Muscle of arm (tissue), 12 donors: ENCODE results near the gene FN1. TPM values are rescaled to one million over a fixed set of nuclear protein-coding genes. Genes with fewer than 3 reads are reported as not detected.

Experiments used
- DNase-seq: peaks from one replicate; pipeline ENCODE4 v3.0.0-alpha.2; 2013
- polyA plus RNA-seq, 12 donors: library from polyadenylated mRNA; unstranded; fragments of 120-200 nt; gene quantifications; one replicate each; pipeline ENCODE4 v1.2.1, GENCODE V29; 2013; ENCODE audit not compliant: insufficient read length in 12 of 12

FN1 gene
- polyA plus RNA-seq, 12 donors = 377 to 986 (median 499) TPM

- no peak for DNase-seq
Observed at GRCh38 chr2:215450188-215451011, 14.5 kb upstream of the FN1 start.

DNA sequence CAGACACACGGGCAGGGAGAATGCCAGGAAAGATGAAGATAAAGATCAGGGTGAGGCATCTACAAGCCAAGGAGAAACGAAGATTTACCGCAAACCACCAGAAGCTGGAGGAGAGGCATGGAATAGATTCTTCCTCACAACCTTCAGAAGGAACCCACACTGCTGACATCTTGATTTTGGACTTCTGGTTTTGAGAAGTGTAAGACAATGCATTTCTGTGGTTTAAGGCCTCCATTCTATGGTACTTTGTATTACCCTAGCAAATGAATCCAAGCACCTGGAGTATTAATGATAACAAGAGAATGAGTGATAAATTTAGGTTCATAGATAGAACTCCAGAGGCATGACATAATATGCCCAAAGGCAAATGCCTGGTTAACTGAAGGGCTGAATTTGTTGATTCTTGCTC lies 11.8 kb upstream of the FN1 start:
- DNase-seq = no peak

- DNase-seq = no peak
Observed at GRCh38 chr2:215447056-215447455, 11.2 kb upstream of the FN1 start.

GRCh38 chr2:215442401-215442787 lies 6.5 kb upstream of the FN1 start:
- DNase-seq = no peak

DNA sequence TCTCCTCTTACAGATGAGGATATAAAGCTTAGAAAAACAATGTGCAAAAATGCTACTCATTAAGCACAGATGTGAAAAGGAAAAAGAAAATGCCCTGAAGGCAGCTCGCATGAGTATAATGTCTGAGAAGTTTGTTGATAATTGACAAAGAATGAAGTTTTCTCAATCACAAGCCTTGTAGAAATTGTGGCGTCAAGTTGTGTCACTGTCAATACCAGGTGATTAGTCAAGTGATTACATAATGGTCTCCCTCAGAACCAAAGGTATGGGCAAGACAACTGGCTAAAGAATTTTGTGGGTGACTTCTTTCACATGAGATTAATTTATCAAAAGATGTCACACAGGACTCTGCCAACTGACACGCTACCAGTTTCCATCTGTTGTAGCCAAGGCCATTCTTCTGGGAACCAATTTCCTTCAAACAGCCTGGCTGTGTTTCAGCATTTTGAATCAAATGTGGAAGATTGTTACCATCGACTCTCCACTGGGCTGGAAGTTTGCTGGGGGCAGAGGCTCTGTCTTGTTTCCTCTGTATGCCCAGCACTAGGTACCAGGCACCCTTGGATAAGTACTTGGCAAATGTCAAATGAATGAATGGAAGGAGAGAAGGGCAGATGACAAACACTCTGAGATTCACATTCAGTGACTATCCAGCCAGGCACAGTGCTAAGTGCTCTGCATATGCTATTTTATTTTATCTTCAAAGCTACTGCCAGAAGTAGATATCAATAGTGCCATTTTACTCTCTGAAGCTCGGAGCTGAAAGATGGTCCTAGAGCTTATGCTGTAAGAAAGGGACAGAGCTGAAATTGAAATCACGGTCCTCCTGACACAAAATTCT lies 5.9 kb upstream of the FN1 start:
- no peak for DNase-seq

- no peak for DNase-seq
Observed at GRCh38 chr2:215439980-215440512, 4.2 kb upstream of the FN1 start.

DNA sequence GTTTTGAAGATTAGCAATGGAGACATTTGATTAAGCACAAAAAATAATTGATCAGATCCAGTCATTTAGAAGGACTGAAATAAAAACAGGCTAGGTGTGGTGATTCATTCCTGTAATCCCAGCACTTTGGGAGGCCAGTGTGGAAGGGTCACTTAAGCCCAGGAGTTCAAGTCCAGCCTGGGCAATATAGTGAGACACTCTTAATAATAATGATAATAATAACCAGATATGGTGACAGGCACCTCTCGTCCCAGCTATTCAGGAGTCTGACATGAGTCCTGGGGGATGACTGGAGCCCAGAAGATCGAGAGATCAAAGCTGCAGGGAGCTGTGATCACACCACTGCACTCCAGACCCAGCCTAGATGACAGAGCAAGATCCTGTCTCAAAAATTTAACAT lies 3.5 kb upstream of the FN1 start:
- no peak for DNase-seq

DNA sequence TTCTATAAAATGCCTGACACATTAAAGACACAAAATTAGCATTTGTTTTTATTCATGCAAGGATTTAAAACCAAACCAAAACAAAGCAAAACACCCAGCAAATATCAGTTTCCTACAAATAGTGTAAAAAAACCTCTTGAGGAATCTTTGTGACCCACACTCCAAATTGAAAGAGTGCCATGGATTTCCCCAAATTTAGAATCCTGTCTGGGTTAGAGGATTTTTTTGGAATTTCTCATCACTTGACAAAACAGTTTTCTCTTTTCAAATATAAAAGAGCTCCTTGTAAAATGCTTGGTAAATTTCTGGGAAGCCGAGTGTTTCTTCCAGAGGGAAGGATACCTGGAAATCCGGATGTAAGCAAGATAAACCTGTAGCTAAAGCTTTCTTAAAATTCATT lies 1.7 kb upstream of the FN1 start:
- DNase-seq = peak; percentile 24

DNA sequence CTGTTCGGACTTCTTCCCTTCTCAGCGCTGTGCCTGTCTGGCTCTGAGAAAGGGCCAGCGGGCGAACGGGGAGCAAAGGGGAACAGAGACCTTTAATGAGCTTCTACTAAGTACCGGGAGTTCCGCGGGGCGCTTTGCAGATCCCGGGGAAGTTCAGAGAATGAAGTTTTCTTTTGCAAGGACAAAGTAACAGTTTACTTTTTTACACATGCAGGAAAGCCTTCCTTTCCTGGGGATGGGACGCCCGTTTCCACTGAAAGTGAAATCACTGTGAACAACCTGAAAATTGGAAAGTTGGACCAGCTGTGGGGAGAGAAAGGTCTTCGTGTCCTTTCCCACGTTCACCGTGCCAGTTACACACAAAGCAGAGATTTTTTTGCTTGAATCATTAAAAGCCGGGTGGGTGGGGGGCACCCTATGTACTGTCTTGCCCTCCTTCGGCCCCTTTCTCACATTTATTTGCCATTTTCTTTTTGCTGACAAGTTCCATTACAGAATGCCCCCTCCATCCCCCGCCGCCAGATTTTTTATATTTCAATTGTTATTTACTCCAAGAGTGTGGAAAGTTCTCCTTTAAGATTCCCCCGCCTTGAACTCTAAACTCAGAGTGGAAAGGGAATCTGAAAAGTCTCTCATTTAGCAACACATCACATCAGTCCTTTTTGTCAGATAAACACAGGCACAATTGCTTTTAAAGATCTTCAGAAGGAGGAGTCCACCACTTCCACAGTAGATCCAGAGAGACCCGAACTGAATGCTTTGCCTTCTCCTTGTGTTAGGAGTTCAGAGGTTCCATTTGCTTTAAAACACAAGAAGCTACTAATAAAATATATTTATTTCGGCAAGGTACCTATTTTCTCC lies 1.1 kb upstream of the FN1 start:
- DNase-seq = peak; percentile 63

DNA sequence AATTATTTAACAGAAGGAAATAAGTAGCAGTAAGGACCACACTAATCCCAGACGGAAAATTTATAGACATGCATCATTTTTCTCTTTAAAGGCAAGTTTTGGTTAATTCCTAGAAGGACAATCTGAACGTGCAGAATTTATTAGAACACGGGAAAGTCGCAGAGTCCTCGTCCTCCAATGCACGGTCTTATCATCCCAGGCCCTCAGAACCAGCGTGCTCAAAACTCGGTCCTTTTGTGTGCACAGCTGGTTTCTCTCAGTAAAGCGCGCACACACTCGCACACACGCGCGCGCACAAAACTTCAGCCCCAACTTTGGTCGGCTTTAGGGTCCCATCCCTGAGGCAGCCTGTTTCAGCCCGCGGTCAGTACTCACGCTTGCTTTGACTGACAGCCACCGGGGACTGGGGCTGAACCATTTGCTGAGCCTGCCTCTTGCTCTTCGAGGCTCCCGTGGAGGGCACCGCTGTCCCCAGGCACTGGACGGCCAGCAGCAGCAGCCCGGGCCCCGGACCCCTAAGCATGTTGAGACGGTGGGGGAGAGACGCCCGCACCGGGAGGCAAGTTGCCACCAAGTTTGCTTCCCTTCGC lies 493 bp downstream of the FN1 start:
- DNase-seq = peak; percentile 65

- DNase-seq = peak; percentile 35
Observed at GRCh38 chr2:215434447-215435279, 1.2 kb downstream of the FN1 start.

DNA sequence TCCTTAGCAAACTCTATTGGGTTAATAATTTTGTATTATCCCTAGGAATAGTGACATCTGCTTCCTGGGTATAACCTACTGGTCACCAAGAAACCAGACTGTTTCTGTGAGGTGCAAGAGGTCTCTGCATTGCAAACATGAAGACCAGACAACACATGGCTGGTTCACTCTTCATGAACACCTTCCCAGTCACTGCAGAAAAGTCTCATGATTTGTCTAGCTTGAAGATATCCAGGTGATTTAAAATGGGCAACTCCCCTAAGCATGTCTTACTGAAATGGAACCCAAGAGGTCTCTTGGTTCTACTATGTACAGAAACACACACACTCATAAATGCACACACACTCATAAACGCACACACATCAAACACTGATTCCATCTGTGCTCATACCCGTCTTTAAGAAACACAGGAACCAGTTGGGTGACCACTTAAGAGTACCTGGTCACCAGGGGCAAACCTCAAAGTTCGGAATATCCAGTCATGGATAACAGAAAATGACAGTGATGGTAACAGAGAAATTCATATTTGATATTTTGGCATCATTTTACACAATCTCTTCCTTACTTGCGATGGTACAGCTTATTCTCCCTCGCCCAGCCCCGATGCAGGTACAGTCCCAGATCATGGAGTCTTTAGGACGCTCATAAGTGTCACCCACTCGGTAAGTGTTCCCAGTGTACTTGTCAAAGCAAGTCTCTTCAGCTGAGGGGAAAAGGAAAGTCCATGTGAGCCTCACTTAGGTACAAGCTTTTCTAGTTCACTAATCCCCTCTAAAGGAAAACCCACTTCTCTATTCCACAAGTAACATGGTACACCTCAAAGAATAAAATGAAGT lies 2.9 kb downstream of the FN1 start:
- DNase-seq = no peak

DNA sequence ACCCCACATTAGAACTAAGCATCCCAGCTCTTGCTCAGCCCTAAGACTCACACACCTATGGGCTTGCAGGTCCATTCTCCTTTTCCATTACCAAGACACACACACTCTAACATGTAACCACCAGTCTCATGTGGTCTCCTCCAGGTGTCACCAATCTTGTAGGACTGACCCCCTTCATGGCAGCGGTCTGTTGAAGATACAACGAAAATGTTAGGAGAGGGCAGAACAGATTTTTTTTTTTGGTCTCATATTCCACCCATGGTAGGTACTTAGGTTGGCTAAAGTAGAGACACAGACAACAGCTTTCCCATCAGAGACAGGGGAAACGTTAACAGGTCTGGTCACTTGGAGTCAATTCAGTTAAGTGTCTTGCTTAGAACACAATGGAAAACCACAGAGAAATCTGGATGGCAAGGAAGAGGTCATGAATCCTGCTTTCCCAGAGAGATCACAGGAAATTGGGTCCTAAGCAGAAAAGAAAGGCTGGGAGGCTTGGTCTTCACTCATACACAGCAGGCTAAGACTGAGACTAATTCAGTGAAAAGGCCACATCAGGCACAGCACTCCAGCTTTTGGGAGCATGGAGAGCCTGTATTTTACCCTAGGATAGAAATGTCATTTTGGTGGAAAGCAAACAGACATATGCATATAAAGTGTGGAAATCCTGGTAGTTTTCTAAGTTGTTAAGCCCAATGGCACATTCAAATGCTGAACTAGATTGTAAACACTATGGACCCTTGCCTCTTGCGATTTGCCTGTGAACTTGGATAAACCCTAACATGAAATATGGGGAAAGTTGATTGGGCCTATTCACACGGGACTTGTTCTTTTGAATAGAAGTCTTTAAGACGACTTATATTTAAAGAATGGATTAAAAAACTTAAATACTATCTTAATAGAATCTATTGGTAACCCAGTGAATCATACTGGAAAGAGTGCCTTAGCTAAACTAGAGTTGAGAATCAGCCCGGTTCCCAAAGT lies 3.8 kb downstream of the FN1 start:
- DNase-seq = no peak

DNA sequence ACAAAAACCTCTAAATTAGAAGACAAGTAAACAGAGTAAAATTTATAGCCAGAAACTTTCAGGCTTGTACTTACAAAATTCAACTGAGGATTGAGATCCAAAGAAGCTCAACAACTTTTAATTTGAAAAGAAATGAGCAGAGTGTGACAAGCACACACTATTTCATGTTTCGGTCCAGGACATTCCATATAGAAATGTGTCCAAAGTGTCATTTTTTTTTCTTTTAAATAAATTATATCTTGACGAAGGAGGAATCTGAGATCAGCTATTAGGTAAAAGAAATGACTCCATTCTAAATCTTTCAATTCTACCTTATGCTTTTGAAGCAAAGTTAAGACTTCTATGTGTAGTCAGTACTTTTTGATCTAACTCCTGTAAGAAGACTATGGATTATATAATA lies 4.6 kb downstream of the FN1 start:
- no peak for DNase-seq

- no peak for DNase-seq
Observed at GRCh38 chr2:215430528-215431187, 5.2 kb downstream of the FN1 start.

DNA sequence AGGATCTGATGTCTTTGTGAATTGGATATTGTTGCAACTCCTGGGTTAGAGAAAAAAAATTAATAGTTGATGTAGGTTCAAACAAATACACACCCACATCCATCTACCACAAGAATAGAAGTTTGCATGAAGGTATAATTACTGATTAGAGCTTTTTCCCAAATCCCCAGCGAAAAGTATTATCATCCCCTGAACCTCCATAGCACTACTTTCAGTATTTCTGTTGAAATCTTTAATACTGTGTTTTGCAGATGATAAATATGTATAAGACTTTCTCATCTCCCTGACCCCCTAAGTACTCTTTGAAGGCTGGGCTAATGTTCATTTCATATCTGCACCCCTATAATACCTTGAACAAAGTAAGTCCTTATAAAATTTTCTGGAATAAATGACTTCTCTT lies 6.4 kb downstream of the FN1 start:
- no peak for DNase-seq

- DNase-seq = no peak
Observed at GRCh38 chr2:215428060-215428910, 7.6 kb downstream of the FN1 start.
